ENCODE data around the gene DHX29.

DHX29 gene

GRCh38 chr5:55211184-55211874 lies 96.2 kb downstream of the DHX29 start:
- DNase-seq (ENCODE audit: low read depth, low spot score) = no peak
